CD14-positive monocyte (primary cell): ENCODE data around the gene GCG. TPM values are rescaled to one million over a fixed set of nuclear protein-coding genes. Genes with fewer than 3 reads are reported as not detected.

Source experiments
- DNase-seq, 3 donors: peaks; one replicate each; pipeline ENCODE4 v3.0.0-alpha.2; 2011 to 2022
- H2AFZ ChIP-seq: 2 replicates; pipeline ENCODE4 v1.6.0; 2012; ENCODE audit warnings: mild to moderate bottlenecking, low read depth, low read length, inconsistent platforms; ENCODE audit not compliant: insufficient read depth, poor library complexity, severe bottlenecking
- H3K27ac ChIP-seq, 2 donors: 1 replicate in 1 of 2; 2 replicates in 1 of 2; pipeline ENCODE4 v1.5.1; 2012 to 2013; ENCODE audit warnings: low read length in 2 of 2, control low read depth in 1 of 2, inconsistent platforms in 1 of 2, low read depth in 1 of 2, mild to moderate bottlenecking in 1 of 2
- H3K27me3 ChIP-seq, 2 donors: one replicate each; pipeline versions ENCODE4 v1.6.0 to v1.6.1; 2011 to 2013; ENCODE audit warnings: low read length in 2 of 2; ENCODE audit not compliant: control insufficient read depth in 2 of 2, insufficient read depth in 2 of 2
- H3K36me3 ChIP-seq, 2 donors: replicated peaks in 1 of 2; 1 replicate in 1 of 2; 2 replicates in 1 of 2; pipeline versions ENCODE4 v1.5.1 to v1.6.1; 2012 to 2013; ENCODE audit warnings: low read length in 2 of 2, control low read depth in 1 of 2, inconsistent platforms in 1 of 2, mild to moderate bottlenecking in 1 of 2; ENCODE audit not compliant: insufficient read depth in 2 of 2, control insufficient read depth in 1 of 2
- H3K4me1 ChIP-seq, 2 donors: 1 replicate in 1 of 2; 2 replicates in 1 of 2; pipeline versions ENCODE4 v1.5.1 to v1.6.1; 2012 to 2013; ENCODE audit warnings: low read length in 2 of 2, control low read depth in 1 of 2, inconsistent platforms in 1 of 2, mild to moderate bottlenecking in 1 of 2, moderate library complexity in 1 of 2; ENCODE audit not compliant: insufficient read depth in 2 of 2, control insufficient read depth in 1 of 2
- H3K4me2 ChIP-seq: replicated peaks from 2 replicates; pipeline ENCODE3; 2012; ENCODE audit warnings: low read length, moderate library complexity, mild to moderate bottlenecking; ENCODE audit not compliant: poor library complexity, severe bottlenecking; ENCODE audit errors: extremely low read depth
- H3K4me3 ChIP-seq, 3 experiments: fragments of 200-600 bp in 1 of 3; sonication (generic) in 1 of 3; replicated peaks in 1 of 3; 1 replicate in 2 of 3; 2 replicates in 1 of 3; pipeline ENCODE4 v1.5.1; 2011 to 2013; ENCODE audit warnings: low read length in 3 of 3, mild to moderate bottlenecking in 3 of 3, control low read depth in 2 of 3, low read depth in 2 of 3, inconsistent platforms in 1 of 3, moderate library complexity in 1 of 3
- H3K79me2 ChIP-seq: 2 replicates; pipeline ENCODE4 v1.6.0; 2012; ENCODE audit warnings: mild to moderate bottlenecking, control low read depth, inconsistent platforms, low read length, moderate library complexity; ENCODE audit not compliant: insufficient read depth
- H3K9ac ChIP-seq: 2 replicates; pipeline ENCODE4 v1.6.0; 2017; ENCODE audit warnings: low read length, mild to moderate bottlenecking; ENCODE audit not compliant: insufficient read depth, poor library complexity, severe bottlenecking
- H3K9me3 ChIP-seq, 2 donors: replicated peaks in 1 of 2; 1 replicate in 1 of 2; 2 replicates in 1 of 2; pipeline versions ENCODE4 v1.5.1 to v1.6.1; 2012 to 2013; ENCODE audit warnings: low read length in 2 of 2, control low read depth in 1 of 2; ENCODE audit not compliant: control insufficient read depth in 1 of 2, insufficient read depth in 1 of 2
- H4K20me1 ChIP-seq: 2 replicates; pipeline ENCODE4 v1.6.0; 2012; ENCODE audit warnings: mild to moderate bottlenecking, low read length, control low read depth, moderate library complexity; ENCODE audit not compliant: insufficient read depth
- H3K27ac Mint-ChIP-seq, 7 donors: one replicate each; pipeline ENCODE4 v1.8.0; 2020; ENCODE audit warnings: mild to moderate bottlenecking in 7 of 7, mixed read lengths in 7 of 7, moderate library complexity in 6 of 7, inconsistent platforms in 2 of 7
- H3K27me3 Mint-ChIP-seq, 3 donors: one replicate each; pipeline ENCODE4 v1.8.0; 2021 to 2022; ENCODE audit warnings: low read depth in 3 of 3, mild to moderate bottlenecking in 3 of 3, mixed read lengths in 3 of 3, moderate library complexity in 3 of 3, inconsistent platforms in 1 of 3
- H3K36me3 Mint-ChIP-seq, 2 donors: one replicate each; pipeline ENCODE4 v1.8.0; 2020; ENCODE audit warnings: mixed read lengths in 2 of 2, inconsistent platforms in 1 of 2, mild to moderate bottlenecking in 1 of 2
- H3K4me1 Mint-ChIP-seq: one replicate; pipeline ENCODE4 v1.8.0; 2020; ENCODE audit warnings: mild to moderate bottlenecking, mixed read lengths
- H3K4me3 Mint-ChIP-seq, 2 donors: one replicate each; pipeline ENCODE4 v1.8.0; 2020; ENCODE audit warnings: mild to moderate bottlenecking in 2 of 2, mixed read lengths in 2 of 2, moderate library complexity in 1 of 2
- H3K9me3 Mint-ChIP-seq, 7 donors: one replicate each; pipeline ENCODE4 v1.8.0; 2020 to 2022; ENCODE audit warnings: mixed read lengths in 7 of 7, mild to moderate bottlenecking in 6 of 7, moderate library complexity in 6 of 7, inconsistent platforms in 2 of 7
- WGBS: methylation state at CpG from one replicate; pipeline ENCODE4 v1.1.5; 2013; ENCODE audit warnings: missing lambda C conversion rate; ENCODE audit not compliant: insufficient coverage; 5-methylcytosine and 5-hydroxymethylcytosine counted together
- intact Hi-C, 2 donors: fragments of 100-400 bp; cut with micrococcal nuclease; formaldehyde crosslinking; loops; one replicate each; pipeline versions ENCODE4 v1.15.0 to v1.15.1; 2023
- polyA plus RNA-seq, 3 donors: library from polyadenylated mRNA; depleted of rRNA in 1 of 3; unstranded in 2 of 3; stranded (reverse) in 1 of 3; fragments of 300-500 nt in 2 of 3; fragments of >200 nt in 1 of 3; fragmentation: Illumina TruSeq in 2 of 3; gene quantifications; 1 replicate in 2 of 3; 2 replicates in 1 of 3; pipeline ENCODE4 v1.2.3, GENCODE V29; 2012 to 2021
- TF ChIP-seq, protein P1 (sequence below): fragments of 200-600 bp; IDR thresholded peaks from one replicate; pipeline ENCODE4 v1.8.0; 2022; ENCODE audit warnings: antibody characterized with exemption, mild to moderate bottlenecking

Gene GCG
- polyA plus RNA-seq, 3 donors, result not detected

DNA sequence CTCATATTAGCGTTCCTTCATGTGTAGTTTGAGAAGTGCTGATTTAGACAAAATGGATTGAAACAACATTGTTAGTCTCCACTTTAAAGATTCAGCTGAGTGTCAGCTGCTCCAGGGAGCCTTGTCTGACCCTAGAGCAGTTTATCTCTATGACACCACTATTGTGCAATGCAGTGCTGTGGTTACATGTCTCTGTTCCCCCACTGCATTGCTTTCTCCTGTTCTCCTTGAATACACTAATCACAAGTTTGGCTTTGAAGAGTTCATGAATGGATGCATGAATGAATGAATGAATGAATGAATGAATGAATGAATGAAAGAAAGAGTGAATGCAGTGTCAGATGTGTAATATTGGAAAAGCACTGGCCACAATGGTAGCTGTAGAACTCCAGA, 38.3 kb downstream of the GCG start:
- no peak overlapping the region for H3K4me2 ChIP-seq

DNA sequence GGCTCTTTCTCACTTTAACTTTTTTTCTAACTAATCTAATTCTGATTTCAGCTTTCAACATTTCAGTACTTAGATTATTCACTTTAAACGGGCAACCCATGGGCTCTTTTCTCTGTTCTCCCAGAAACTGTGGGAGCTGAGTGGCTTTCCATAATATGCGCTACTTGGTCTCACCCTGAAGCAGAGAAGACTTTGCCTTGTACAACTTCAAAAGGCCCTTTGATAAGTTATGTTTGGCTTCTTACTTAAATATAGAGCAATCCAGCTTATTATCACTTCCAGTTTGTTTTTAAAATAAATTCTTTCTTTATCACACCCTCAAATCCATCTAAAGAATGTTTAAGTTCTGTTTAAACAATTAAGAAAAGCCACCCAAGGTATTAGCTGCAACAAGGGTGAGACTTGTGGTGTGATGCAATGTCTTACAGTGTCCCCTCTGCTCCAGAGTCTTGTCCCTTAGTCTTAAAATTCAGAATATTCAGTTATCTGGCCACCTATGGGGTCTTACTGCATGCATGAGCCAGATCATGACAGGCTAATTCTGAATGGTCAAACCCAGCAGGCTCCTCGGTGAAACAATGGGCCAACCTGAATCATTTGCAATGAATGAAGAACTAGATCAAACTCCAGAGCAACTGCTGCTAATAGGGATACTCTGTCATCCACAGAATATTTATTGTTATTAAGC, 38.8 kb downstream of the GCG start:
- H3K9me3 ChIP-seq, result no peaks in the 10 kb centered on the region
- intact Hi-C loops, result loop anchor here in 1 of 2 donors (5.0 kb wide), 1 partner anchor 96 kb away; no protein-coding TSS in a partner anchor

More for the DNA sequence above, 38.3 kb downstream of the GCG start:
- no peaks in the 10 kb centered on the region for H3K36me3 ChIP-seq
- peak overlapping the region in 1 of 2 donors; percentile 38 for H3K27ac ChIP-seq
- no peak overlapping the region for H3K9ac ChIP-seq
- Mint-ChIP-seq H3K27ac (peak overlapping the region in 5 of 7 donors; percentile 25 to 78 (median 60)), H3K36me3 (no peaks in the 10 kb centered on the region), H3K27me3 (peaks cover 0 to 2% (median 2%) of the 10 kb centered on the region in 3 donors), H3K4me1 (peaks cover 39% of the 10 kb centered on the region), H3K9me3 (peaks cover 0 to 6% (median 3%) of the 10 kb centered on the region in 7 donors), H3K4me3 (peak overlapping the region in 1 of 2 donors; percentile 15)
- TF ChIP-seq, protein P1, sequence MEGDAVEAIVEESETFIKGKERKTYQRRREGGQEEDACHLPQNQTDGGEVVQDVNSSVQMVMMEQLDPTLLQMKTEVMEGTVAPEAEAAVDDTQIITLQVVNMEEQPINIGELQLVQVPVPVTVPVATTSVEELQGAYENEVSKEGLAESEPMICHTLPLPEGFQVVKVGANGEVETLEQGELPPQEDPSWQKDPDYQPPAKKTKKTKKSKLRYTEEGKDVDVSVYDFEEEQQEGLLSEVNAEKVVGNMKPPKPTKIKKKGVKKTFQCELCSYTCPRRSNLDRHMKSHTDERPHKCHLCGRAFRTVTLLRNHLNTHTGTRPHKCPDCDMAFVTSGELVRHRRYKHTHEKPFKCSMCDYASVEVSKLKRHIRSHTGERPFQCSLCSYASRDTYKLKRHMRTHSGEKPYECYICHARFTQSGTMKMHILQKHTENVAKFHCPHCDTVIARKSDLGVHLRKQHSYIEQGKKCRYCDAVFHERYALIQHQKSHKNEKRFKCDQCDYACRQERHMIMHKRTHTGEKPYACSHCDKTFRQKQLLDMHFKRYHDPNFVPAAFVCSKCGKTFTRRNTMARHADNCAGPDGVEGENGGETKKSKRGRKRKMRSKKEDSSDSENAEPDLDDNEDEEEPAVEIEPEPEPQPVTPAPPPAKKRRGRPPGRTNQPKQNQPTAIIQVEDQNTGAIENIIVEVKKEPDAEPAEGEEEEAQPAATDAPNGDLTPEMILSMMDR, result no peak
- no peak overlapping the region for H3K4me3 ChIP-seq
- no peaks in the 10 kb centered on the region for H3K79me2 ChIP-seq
- H4K20me1 ChIP-seq, result no peaks in the 10 kb centered on the region
- intact Hi-C loops, result loop anchor here in 1 of 2 donors (5.0 kb wide), 1 partner anchor 96 kb away; no protein-coding TSS in a partner anchor
- H3K4me1 ChIP-seq, result peaks cover 35 to 41% of the 10 kb centered on the region in 2 donors
- no peaks in the 10 kb centered on the region for H3K9me3 ChIP-seq
- DNase-seq, result peak; percentile 51 to 69 (median 62)
- H2AFZ ChIP-seq, result no peak overlapping the region
- no peaks in the 10 kb centered on the region for H3K27me3 ChIP-seq
- no CpG with 5 or more reads among the region's 1 CpG for WGBS

More for the DNA sequence above, 38.8 kb downstream of the GCG start:
- DNase-seq, result no peak
- H3K4me3 ChIP-seq, result no peak overlapping the region
- no peak overlapping the region for H2AFZ ChIP-seq
- TF ChIP-seq, protein P1, result no peak
- Mint-ChIP-seq H3K9me3 (peaks cover 0 to 6% (median 3%) of the 10 kb centered on the region in 7 donors), H3K27me3 (peaks cover 0 to 2% (median 2%) of the 10 kb centered on the region in 3 donors), H3K27ac (peak overlapping the region in 5 of 7 donors; percentile 60 to 78 (median 74)), H3K4me3 (peak overlapping the region in 1 of 2 donors; percentile 15), H3K4me1 (peaks cover 33% of the 10 kb centered on the region), H3K36me3 (no peaks in the 10 kb centered on the region)
- no CpG with 5 or more reads among the region's 3 CpGs for WGBS
- H3K79me2 ChIP-seq, result no peaks in the 10 kb centered on the region
- peaks cover 29 to 36% of the 10 kb centered on the region in 2 donors for H3K4me1 ChIP-seq
- no peaks in the 10 kb centered on the region for H4K20me1 ChIP-seq
- no peak overlapping the region for H3K9ac ChIP-seq
- no peaks in the 10 kb centered on the region for H3K27me3 ChIP-seq
- no peaks in the 10 kb centered on the region for H3K36me3 ChIP-seq
- H3K27ac ChIP-seq, result peak overlapping the region in 1 of 2 donors; percentile 38
- no peak overlapping the region for H3K4me2 ChIP-seq
